Astrocyte (in vitro differentiated cells and primary cell): ENCODE measurements around the gene ADAM29. TPM values are rescaled to one million over a fixed set of nuclear protein-coding genes. Genes with fewer than 3 reads are reported as not detected.

Experiments used
- DNase-seq: peaks from one replicate; pipeline ENCODE4 v3.0.0-alpha.2; 2010; ENCODE audit warnings: low read depth
- FAIRE-seq: peaks from 2 replicates; lab custom pipeline; 2011; peaks lifted over from hg19 to GRCh38; lab: Jason Lieb, UNC
- H2AFZ ChIP-seq: 2 replicates; pipeline ENCODE4 v1.6.0; 2012; ENCODE audit warnings: low read depth, low read length, inconsistent platforms
- H3K27ac ChIP-seq: 2 replicates; pipeline ENCODE4 v1.5.1; 2011; ENCODE audit warnings: low read depth, low read length, inconsistent platforms
- H3K27me3 ChIP-seq: 2 replicates; pipeline ENCODE4 v1.6.0; 2011; ENCODE audit warnings: low read length, inconsistent platforms; ENCODE audit not compliant: insufficient read depth
- H3K36me3 ChIP-seq: 2 replicates; pipeline ENCODE4 v1.5.1; 2011; ENCODE audit warnings: low read length, inconsistent platforms; ENCODE audit not compliant: insufficient read depth
- H3K4me1 ChIP-seq: 2 replicates; pipeline ENCODE4 v1.5.1; 2011; ENCODE audit warnings: low read length, inconsistent platforms; ENCODE audit not compliant: insufficient read depth
- H3K4me2 ChIP-seq: 2 replicates; pipeline ENCODE4 v1.6.0; 2012; ENCODE audit warnings: low read length, inconsistent platforms
- H3K4me3 ChIP-seq: 2 replicates; pipeline ENCODE4 v1.5.1; 2011; ENCODE audit warnings: low read depth, mild to moderate bottlenecking, low read length, inconsistent platforms; ENCODE audit not compliant: insufficient read depth
- H3K79me2 ChIP-seq: 2 replicates; pipeline ENCODE4 v1.6.0; 2012; ENCODE audit warnings: mild to moderate bottlenecking, low read length, inconsistent platforms; ENCODE audit not compliant: insufficient read depth
- H3K9ac ChIP-seq: 2 replicates; pipeline ENCODE4 v1.6.0; 2012; ENCODE audit warnings: mild to moderate bottlenecking, low read length, inconsistent platforms
- H3K9me3 ChIP-seq: 2 replicates; pipeline ENCODE4 v1.5.1; 2012; ENCODE audit warnings: low read depth, mild to moderate bottlenecking, low read length, inconsistent platforms; ENCODE audit not compliant: insufficient read depth
- H4K20me1 ChIP-seq: 2 replicates; pipeline ENCODE4 v1.6.0; 2012; ENCODE audit warnings: low read length, inconsistent platforms; ENCODE audit not compliant: insufficient read depth
- H3K27ac Mint-ChIP-seq: one replicate; pipeline ENCODE4 v1.8.0; 2021; ENCODE audit warnings: mild to moderate bottlenecking, mixed read lengths; ENCODE audit not compliant: unreplicated experiment
- H3K27me3 Mint-ChIP-seq: one replicate; pipeline ENCODE4 v1.8.0; 2021; ENCODE audit warnings: low read depth, mixed read lengths; ENCODE audit not compliant: unreplicated experiment
- H3K36me3 Mint-ChIP-seq: one replicate; pipeline ENCODE4 v1.8.0; 2021; ENCODE audit warnings: low read depth, mixed read lengths; ENCODE audit not compliant: unreplicated experiment
- H3K4me1 Mint-ChIP-seq: one replicate; pipeline ENCODE4 v1.8.0; 2021; ENCODE audit warnings: low read depth, mixed read lengths; ENCODE audit not compliant: unreplicated experiment
- H3K4me3 Mint-ChIP-seq: one replicate; pipeline ENCODE4 v1.8.0; 2021; ENCODE audit warnings: mild to moderate bottlenecking, moderate library complexity, mixed read lengths; ENCODE audit not compliant: unreplicated experiment
- H3K9me3 Mint-ChIP-seq: one replicate; pipeline ENCODE4 v1.8.0; 2021; ENCODE audit warnings: mild to moderate bottlenecking, mixed read lengths; ENCODE audit not compliant: unreplicated experiment
- CTCF ChIP-seq: IDR thresholded peaks from 2 replicates; pipeline ENCODE4 v1.5.1; 2011; ENCODE audit warnings: low read depth, mild to moderate bottlenecking, inconsistent platforms, low read length, moderate library complexity; ENCODE audit not compliant: insufficient read depth
- EZH2 ChIP-seq: IDR thresholded peaks from 2 replicates; pipeline ENCODE4 v1.6.1; 2012; ENCODE audit warnings: mild to moderate bottlenecking, low read length, inconsistent platforms; ENCODE audit not compliant: insufficient read depth
- total RNA-seq: library from RNA; stranded (reverse); gene quantifications from 2 replicates; pipeline ENCODE4 v1.2.1, GENCODE V29; 2021

Gene ADAM29
- total RNA-seq, 1 donor from 2014 or later, result not detected

- Histone ChIP-seq H3K79me2 (no peaks in the 10 kb centered on the region), H3K9me3 (no peaks in the 10 kb centered on the region), H3K4me2 (no peak overlapping the region), H2AFZ (no peak overlapping the region), H3K27me3 (no peaks in the 10 kb centered on the region), H3K27ac (no peak overlapping the region), H4K20me1 (no peaks in the 10 kb centered on the region), H3K9ac (no peak overlapping the region), H3K36me3 (no peaks in the 10 kb centered on the region), H3K4me3 (no peak overlapping the region), H3K4me1 (no peaks in the 10 kb centered on the region)
- Mint-ChIP-seq H3K4me1 (no peaks in the 10 kb centered on the region), H3K27me3 (no peaks in the 10 kb centered on the region), H3K27ac (no peak overlapping the region), H3K9me3 (peaks cover 2% of the 10 kb centered on the region), H3K36me3 (no peaks in the 10 kb centered on the region), H3K4me3 (no peak overlapping the region)
- no peak for DNase-seq
- TF ChIP-seq EZH2, result no peak
- TF ChIP-seq CTCF, result no peak
- no peak for FAIRE-seq
Measured at GRCh38 chr4:174940002-174940401, 21.8 kb downstream of the ADAM29 start.

- no peaks in the 10 kb centered on the region for H3K27me3 Mint-ChIP-seq
- no peak overlapping the region for H3K4me3 ChIP-seq
- peaks cover 2% of the 10 kb centered on the region for H3K9me3 Mint-ChIP-seq
- no peaks in the 10 kb centered on the region for H3K27me3 ChIP-seq
- no peak overlapping the region for H3K4me2 ChIP-seq
- TF ChIP-seq CTCF (no peak), EZH2 (no peak)
- peaks cover 3% of the 10 kb centered on the region for H3K9me3 ChIP-seq
- DNase-seq (no peak), FAIRE-seq (no peak)
- no peaks in the 10 kb centered on the region for H3K4me1 ChIP-seq
- H3K4me1 Mint-ChIP-seq, result no peaks in the 10 kb centered on the region
- no peaks in the 10 kb centered on the region for H3K36me3 Mint-ChIP-seq
- H3K79me2 ChIP-seq, result no peaks in the 10 kb centered on the region
- no peaks in the 10 kb centered on the region for H3K36me3 ChIP-seq
- H3K9ac ChIP-seq, result no peak overlapping the region
- no peak overlapping the region for H2AFZ ChIP-seq
- no peak overlapping the region for H3K4me3 Mint-ChIP-seq
- no peak overlapping the region for H3K27ac ChIP-seq
- no peaks in the 10 kb centered on the region for H4K20me1 ChIP-seq
- H3K27ac Mint-ChIP-seq, result no peak overlapping the region
Measured at GRCh38 chr4:174946246-174946645, 28.1 kb downstream of the ADAM29 start.

- Mint-ChIP-seq H3K27me3 (no peaks in the 10 kb centered on the region), H3K27ac (no peak overlapping the region), H3K9me3 (no peaks in the 10 kb centered on the region), H3K4me3 (no peak overlapping the region), H3K36me3 (no peaks in the 10 kb centered on the region), H3K4me1 (no peaks in the 10 kb centered on the region)
- TF ChIP-seq CTCF (no peak), EZH2 (no peak)
- Histone ChIP-seq H4K20me1 (no peaks in the 10 kb centered on the region), H3K4me2 (no peak overlapping the region), H3K36me3 (no peaks in the 10 kb centered on the region), H3K9ac (no peak overlapping the region), H3K9me3 (peaks cover 3% of the 10 kb centered on the region), H3K4me3 (no peak overlapping the region), H3K4me1 (no peaks in the 10 kb centered on the region), H3K27ac (no peak overlapping the region), H2AFZ (no peak overlapping the region), H3K27me3 (no peaks in the 10 kb centered on the region), H3K79me2 (no peaks in the 10 kb centered on the region)
- no peak for DNase-seq
- no peak for FAIRE-seq
Measured at GRCh38 chr4:174948826-174949225, 30.7 kb downstream of the ADAM29 start.
